B cell (primary cell): Measurements from ENCODE around the gene GKAP1. TPM values are rescaled to one million over a fixed set of nuclear protein-coding genes. Genes with fewer than 3 reads are reported as not detected.

Experiments
- ATAC-seq: fragments of 200-7000 bp; cut with Tn5 transposase; one replicate; pipeline ENCODE4 v1.10.0; 2021; ENCODE audit warnings: low read depth, mild to moderate bottlenecking, moderate number of reproducible peaks, moderate library complexity
- CTCF ChIA-PET: fragments of 350-600 bp; sonication (Branson Sonifier 250); formaldehyde crosslinking; loops from one replicate; lab custom pipeline; 2021; ENCODE audit warnings: antibody characterized with exemption, inconsistent platforms; lab: Charles Lee
- POLR2A ChIA-PET: fragments of 350-600 bp; sonication (Branson Sonifier 250); formaldehyde crosslinking; loops from one replicate; lab custom pipeline; 2021; ENCODE audit warnings: antibody characterized with exemption; lab: Charles Lee
- DNase-seq: peaks from one replicate; pipeline ENCODE4 v3.0.0; 2013
- H2AFZ ChIP-seq: 2 replicates; pipeline ENCODE4 v1.6.1; 2012; ENCODE audit warnings: mild to moderate bottlenecking, low read depth, low read length; ENCODE audit not compliant: insufficient read depth, poor library complexity, severe bottlenecking
- H3K27ac ChIP-seq, 2 donors: 1 replicate in 1 of 2; 2 replicates in 1 of 2; pipeline ENCODE4 v1.5.1; 2012 to 2013; ENCODE audit warnings: low read length in 2 of 2, mild to moderate bottlenecking in 2 of 2, moderate library complexity in 1 of 2
- H3K27me3 ChIP-seq, 4 experiments: fragments of 200-600 bp in 1 of 4; sonication (generic) in 1 of 4; replicated peaks in 1 of 4; 1 replicate in 2 of 4; 2 replicates in 2 of 4; pipeline versions ENCODE4 v1.6.1 to v1.7.0; 2013 to 2016; ENCODE audit warnings: low read length in 3 of 4, mild to moderate bottlenecking in 2 of 4, mixed read lengths in 1 of 4, moderate library complexity in 1 of 4; ENCODE audit not compliant: insufficient read depth in 4 of 4, control insufficient read depth in 3 of 4; ENCODE audit errors: control extremely low read depth in 1 of 4
- H3K36me3 ChIP-seq, 2 experiments: replicated peaks in 1 of 2; 1 replicate in 1 of 2; 2 replicates in 1 of 2; pipeline versions ENCODE4 v1.6.1 to v1.7.1; 2013; ENCODE audit warnings: low read length in 1 of 2; ENCODE audit not compliant: insufficient read depth in 2 of 2, control insufficient read depth in 1 of 2; ENCODE audit errors: control extremely low read depth in 1 of 2, extremely low read depth in 1 of 2
- H3K4me1 ChIP-seq, 2 donors: fragments of 200-600 bp in 1 of 2; sonication (generic) in 1 of 2; 1 replicate in 1 of 2; 2 replicates in 1 of 2; pipeline versions ENCODE4 v1.5.1 to v1.6.1; 2013 to 2017; ENCODE audit warnings: low read length in 2 of 2; ENCODE audit not compliant: control insufficient read depth in 2 of 2, insufficient read depth in 2 of 2
- H3K4me2 ChIP-seq: replicated peaks from 2 replicates; pipeline ENCODE3; 2012; ENCODE audit warnings: mild to moderate bottlenecking, low read depth, low read length; ENCODE audit not compliant: poor library complexity, severe bottlenecking
- H3K4me3 ChIP-seq, 5 experiments: fragments of 200-600 bp in 1 of 5; sonication (generic) in 1 of 5; 1 replicate in 3 of 5; 2 replicates in 2 of 5; pipeline versions ENCODE4 v1.5.1 to v1.7.0; 2011 to 2016; ENCODE audit warnings: low read length in 4 of 5, mild to moderate bottlenecking in 4 of 5, low read depth in 2 of 5, control low read depth in 1 of 5, moderate library complexity in 1 of 5; ENCODE audit not compliant: insufficient read depth in 1 of 5; ENCODE audit errors: control extremely low read depth in 1 of 5, extremely low read depth in 1 of 5
- H3K79me2 ChIP-seq: fragments of 200-600 bp; sonication (generic); one replicate; pipeline ENCODE4 v1.6.0; 2016; ENCODE audit warnings: low read length; ENCODE audit not compliant: control insufficient read depth, insufficient read depth
- H3K9ac ChIP-seq: fragments of 200-600 bp; sonication (generic); 2 replicates; pipeline ENCODE4 v1.6.1; 2017; ENCODE audit warnings: mild to moderate bottlenecking, low read length, moderate library complexity
- H3K9me3 ChIP-seq, 3 donors: one replicate each; pipeline versions ENCODE4 v1.6.1 to v1.7.1; 2013; ENCODE audit warnings: low read length in 2 of 3; ENCODE audit not compliant: control insufficient read depth in 2 of 3, insufficient read depth in 1 of 3; ENCODE audit errors: control extremely low read depth in 1 of 3
- H4K20me1 ChIP-seq: 2 replicates; pipeline ENCODE4 v1.6.0; 2012; ENCODE audit warnings: mild to moderate bottlenecking, low read length; ENCODE audit not compliant: insufficient read depth, control insufficient read depth, poor library complexity, severe bottlenecking
- H3K27ac Mint-ChIP-seq: one replicate; pipeline ENCODE4 v1.8.0; 2021; ENCODE audit warnings: mixed read lengths
- H3K27me3 Mint-ChIP-seq: one replicate; pipeline ENCODE4 v1.8.0; 2021; ENCODE audit warnings: mixed read lengths
- H3K4me1 Mint-ChIP-seq: one replicate; pipeline ENCODE4 v1.8.0; 2021; ENCODE audit warnings: mixed read lengths
- H3K4me3 Mint-ChIP-seq: one replicate; pipeline ENCODE4 v1.8.0; 2021; ENCODE audit warnings: mixed read lengths
- H3K9me3 Mint-ChIP-seq: one replicate; pipeline ENCODE4 v1.8.0; 2022; ENCODE audit warnings: mixed read lengths; ENCODE audit not compliant: insufficient read depth
- EZH2 ChIP-seq: IDR thresholded peaks from 2 replicates; pipeline ENCODE4 v1.6.1; 2012; ENCODE audit warnings: borderline replicate concordance, low read depth, mild to moderate bottlenecking, moderate library complexity, low read length; ENCODE audit not compliant: insufficient read depth, poor library complexity, severe bottlenecking
- WGBS: methylation state at CpG from one replicate; pipeline ENCODE4 v1.1.5; 2013; ENCODE audit warnings: missing lambda C conversion rate; ENCODE audit not compliant: insufficient coverage; 5-methylcytosine and 5-hydroxymethylcytosine counted together
- intact Hi-C: fragments of 100-400 bp; cut with micrococcal nuclease; formaldehyde crosslinking; loops from one replicate; pipeline ENCODE4 v1.10.0; 2022
- polyA plus RNA-seq: library from polyadenylated mRNA; depleted of rRNA; stranded (reverse); fragments of >200 nt; gene quantifications from 2 replicates; pipeline ENCODE4 v1.2.3, GENCODE V29; 2012
- total RNA-seq, 2 donors: library from RNA; stranded (reverse); fragments of 120-200 nt in 1 of 2; gene quantifications; 1 replicate in 1 of 2; 2 replicates in 1 of 2; pipeline versions ENCODE4 v1.2.3 to v1.2.4, GENCODE V29; 2013 to 2022
- TF ChIP-seq, protein P1 (sequence below): fragments of 200-600 bp; IDR thresholded peaks from one replicate; pipeline ENCODE4 v1.8.0; 2022; ENCODE audit warnings: antibody characterized with exemption, mild to moderate bottlenecking

Gene GKAP1
- total and polyA plus RNA-seq, 2 donors (not counting 1 experiment from before 2014, with no cell fraction given): 2.7 to 23.1 TPM

DNA sequence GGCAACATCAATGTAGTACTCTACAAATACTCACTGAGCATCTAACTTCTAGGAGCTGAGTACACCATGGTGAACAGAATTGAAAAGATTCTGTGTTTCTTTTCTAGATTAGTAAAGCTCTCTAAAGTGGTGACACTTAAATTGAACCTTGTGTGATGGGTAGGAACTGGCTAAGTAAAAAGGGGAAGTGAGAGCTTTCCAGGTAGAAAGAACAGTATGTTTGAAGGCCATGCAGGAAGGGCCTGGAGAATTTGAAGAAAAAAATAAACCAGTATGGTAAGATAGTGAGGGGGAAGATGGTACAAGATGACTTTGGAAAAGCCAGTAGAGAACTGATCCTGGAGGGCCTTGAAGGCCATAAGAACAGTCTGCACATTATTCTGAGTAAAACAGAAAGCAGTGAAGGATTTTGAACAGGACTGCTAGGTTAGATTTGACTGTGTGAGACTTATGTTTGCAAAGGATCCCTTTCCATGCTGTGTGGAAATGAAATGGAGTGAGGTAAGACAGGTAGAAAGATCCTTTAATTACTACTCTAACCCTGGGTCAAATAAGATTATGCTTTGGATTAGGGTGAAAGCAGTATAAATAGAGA lies 63.1 kb downstream of the GKAP1 start:
- Mint-ChIP-seq H3K27ac (no peak overlapping the region), H3K27me3 (no peaks in the 10 kb centered on the region), H3K4me1 (peaks cover 4% of the 10 kb centered on the region), H3K4me3 (no peak overlapping the region), H3K9me3 (no peaks in the 10 kb centered on the region)
- Histone ChIP-seq H3K4me3 (no peak overlapping the region), H3K4me2 (no peak overlapping the region), H3K4me1 (peaks cover 3 to 6% of the 10 kb centered on the region in 2 donors), H3K36me3 (peaks cover 0 to 5% of the 10 kb centered on the region in 2 experiments), H3K9ac (no peak overlapping the region), H3K9me3 (no peaks in the 10 kb centered on the region), H3K27ac (peak overlapping the region in 1 of 2 donors; percentile 7), H4K20me1 (no peaks in the 10 kb centered on the region), H3K27me3 (no peaks in the 10 kb centered on the region), H2AFZ (no peak overlapping the region), H3K79me2 (no peaks in the 10 kb centered on the region)
- no peak for TF ChIP-seq EZH2
- TF ChIP-seq, protein P1, sequence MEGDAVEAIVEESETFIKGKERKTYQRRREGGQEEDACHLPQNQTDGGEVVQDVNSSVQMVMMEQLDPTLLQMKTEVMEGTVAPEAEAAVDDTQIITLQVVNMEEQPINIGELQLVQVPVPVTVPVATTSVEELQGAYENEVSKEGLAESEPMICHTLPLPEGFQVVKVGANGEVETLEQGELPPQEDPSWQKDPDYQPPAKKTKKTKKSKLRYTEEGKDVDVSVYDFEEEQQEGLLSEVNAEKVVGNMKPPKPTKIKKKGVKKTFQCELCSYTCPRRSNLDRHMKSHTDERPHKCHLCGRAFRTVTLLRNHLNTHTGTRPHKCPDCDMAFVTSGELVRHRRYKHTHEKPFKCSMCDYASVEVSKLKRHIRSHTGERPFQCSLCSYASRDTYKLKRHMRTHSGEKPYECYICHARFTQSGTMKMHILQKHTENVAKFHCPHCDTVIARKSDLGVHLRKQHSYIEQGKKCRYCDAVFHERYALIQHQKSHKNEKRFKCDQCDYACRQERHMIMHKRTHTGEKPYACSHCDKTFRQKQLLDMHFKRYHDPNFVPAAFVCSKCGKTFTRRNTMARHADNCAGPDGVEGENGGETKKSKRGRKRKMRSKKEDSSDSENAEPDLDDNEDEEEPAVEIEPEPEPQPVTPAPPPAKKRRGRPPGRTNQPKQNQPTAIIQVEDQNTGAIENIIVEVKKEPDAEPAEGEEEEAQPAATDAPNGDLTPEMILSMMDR: no peak
- peak; percentile 29 for DNase-seq
- intact Hi-C loops: no loop called here
- ATAC-seq: peak; percentile 28
- ChIA-PET CTCF (no interaction called here), POLR2A (no interaction called here)

GRCh38 chr9:83749706-83750105 lies 67.9 kb downstream of the GKAP1 start:
- Histone ChIP-seq H3K4me3 (no peak overlapping the region), H3K27ac (no peak overlapping the region), H3K79me2 (no peaks in the 10 kb centered on the region), H4K20me1 (no peaks in the 10 kb centered on the region), H3K4me1 (peaks cover 3 to 5% of the 10 kb centered on the region in 2 donors), H3K9me3 (no peaks in the 10 kb centered on the region), H3K9ac (no peak overlapping the region), H3K36me3 (peaks cover 0 to 5% of the 10 kb centered on the region in 2 experiments), H3K27me3 (no peaks in the 10 kb centered on the region), H2AFZ (no peak overlapping the region), H3K4me2 (no peak overlapping the region)
- intact Hi-C loops: no loop called here
- Mint-ChIP-seq H3K27ac (no peak overlapping the region), H3K4me3 (no peak overlapping the region), H3K4me1 (peaks cover 4% of the 10 kb centered on the region), H3K9me3 (no peaks in the 10 kb centered on the region), H3K27me3 (no peaks in the 10 kb centered on the region)
- CTCF ChIA-PET: no interaction called here
- ATAC-seq (no peak), DNase-seq (no peak)
- TF ChIP-seq EZH2: no peak
- WGBS: no CpG with 5 or more reads among the region's 3 CpGs
- POLR2A ChIA-PET: no interaction called here
